ENCODE results near the gene CACNG1.

The CACNG1 gene, protein sequence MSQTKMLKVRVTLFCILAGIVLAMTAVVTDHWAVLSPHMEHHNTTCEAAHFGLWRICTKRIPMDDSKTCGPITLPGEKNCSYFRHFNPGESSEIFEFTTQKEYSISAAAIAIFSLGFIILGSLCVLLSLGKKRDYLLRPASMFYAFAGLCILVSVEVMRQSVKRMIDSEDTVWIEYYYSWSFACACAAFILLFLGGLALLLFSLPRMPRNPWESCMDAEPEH

DNA sequence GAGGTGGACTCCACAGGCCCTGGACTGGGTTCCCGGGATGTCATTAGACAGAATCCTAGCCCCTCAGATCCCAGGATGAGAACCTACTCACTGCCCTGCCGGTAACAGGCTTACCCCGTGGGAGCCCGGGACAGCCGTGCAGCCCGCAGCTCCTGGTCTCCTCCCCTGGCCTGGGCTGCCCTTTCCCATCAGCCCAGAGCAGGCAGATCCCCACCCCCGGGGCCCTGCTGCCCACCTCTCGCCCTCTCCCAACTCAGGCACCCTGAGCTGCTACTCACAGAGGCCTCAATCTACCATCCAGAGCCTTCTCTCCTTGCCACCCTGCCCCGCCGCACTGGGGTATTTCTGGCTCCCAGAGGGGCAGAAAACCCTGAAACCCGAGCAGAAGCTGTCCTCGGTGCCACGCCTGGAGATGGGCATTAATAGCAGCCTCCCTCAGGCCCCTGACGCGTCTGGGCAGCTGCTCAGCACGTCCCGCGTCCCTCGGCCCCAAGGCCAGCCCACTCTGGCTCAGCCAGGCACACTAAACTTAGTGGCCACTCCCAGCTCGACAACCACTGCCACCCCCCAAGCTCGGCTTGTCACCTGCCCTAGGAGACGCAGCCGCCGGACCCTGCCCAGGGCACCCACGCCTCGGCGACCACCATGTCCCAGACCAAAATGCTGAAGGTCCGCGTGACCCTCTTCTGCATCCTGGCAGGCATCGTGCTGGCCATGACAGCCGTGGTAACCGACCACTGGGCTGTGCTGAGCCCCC, at the start of gene CACNG1:
CACNG1 (plus strand) TSS at position 539 of the 757 bp plus-strand sequence; CDS start at position 646, 107 bp downstream.
- DNase-seq (ENCODE audit: extremely low read depth in 1 of 2, low read depth in 1 of 2) = no peak

DNA sequence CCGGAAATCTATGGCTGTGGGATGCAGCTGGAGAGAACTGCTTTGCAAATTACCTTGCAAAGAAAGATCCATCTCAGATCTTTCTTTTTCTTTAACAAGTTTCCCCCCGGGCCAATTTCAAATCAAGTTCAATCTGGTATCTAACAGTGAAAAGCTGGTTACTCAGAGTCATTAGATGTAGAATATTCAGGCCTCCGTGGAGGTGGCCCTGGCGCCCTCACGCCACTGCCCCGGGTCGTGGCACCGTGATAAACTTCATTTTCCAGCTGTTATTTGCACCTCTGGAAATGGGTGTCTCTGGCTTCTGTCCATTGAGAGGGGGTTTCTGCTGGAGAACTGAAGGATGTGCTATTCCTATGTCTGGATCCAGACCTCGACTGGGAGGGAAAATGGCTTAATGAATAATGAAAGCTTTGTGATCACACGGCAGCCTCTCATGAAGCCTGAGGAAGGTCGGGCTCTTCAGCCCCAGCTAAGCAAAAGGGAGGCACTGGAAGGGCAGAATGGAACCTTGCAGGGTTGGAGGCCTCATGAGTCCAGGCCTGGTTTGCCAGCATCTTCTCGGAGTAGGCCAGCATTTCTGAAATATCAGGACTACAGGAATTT, 49.3 kb upstream of the CACNG1 start:
- DNase-seq (ENCODE audit: extremely low read depth in 1 of 2, low read depth in 1 of 2) = no peak

DNA sequence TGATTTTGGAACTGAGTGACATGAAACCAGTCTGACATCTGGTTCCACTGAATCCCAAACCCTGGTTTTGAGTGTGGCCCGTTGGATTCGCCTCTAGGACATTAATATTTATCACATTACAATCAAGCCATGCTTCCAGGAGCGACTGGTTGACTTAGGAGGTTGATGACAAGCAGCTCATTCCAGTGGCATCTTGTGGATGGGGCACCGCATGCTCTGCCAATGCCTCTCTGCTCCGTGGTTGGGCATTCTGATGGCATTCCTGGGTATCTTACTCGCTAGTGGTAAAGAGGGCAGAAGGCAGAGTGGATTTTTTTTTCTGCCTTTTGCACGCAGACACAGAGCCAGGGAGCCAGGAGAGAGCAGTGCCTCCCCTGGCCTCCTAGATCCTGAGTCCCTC, 48.4 kb upstream of the CACNG1 start:
- no peak for DNase-seq (ENCODE audit: extremely low read depth in 1 of 2, low read depth in 1 of 2)

DNA sequence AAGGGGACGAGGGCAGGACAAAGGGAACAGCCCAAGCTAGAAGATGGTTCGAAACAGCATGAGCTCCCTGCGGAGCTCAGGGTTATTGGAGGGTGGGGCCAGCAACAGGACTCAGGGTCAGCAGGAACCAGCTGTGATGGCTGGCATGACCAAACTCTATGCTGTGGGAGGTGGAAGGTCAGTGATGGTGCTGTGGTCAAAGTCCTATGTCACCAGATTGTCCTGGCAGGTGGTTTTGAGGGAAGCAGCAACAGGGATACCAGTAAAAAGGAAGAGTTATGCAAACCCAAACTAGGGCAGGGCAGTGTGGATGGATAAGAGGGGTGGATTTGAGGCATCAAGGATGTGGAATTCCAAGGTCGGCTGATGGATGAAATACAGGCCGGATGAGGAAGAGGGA, 47.4 kb upstream of the CACNG1 start:
- DNase-seq (ENCODE audit: extremely low read depth in 1 of 2, low read depth in 1 of 2) = no peak

DNA sequence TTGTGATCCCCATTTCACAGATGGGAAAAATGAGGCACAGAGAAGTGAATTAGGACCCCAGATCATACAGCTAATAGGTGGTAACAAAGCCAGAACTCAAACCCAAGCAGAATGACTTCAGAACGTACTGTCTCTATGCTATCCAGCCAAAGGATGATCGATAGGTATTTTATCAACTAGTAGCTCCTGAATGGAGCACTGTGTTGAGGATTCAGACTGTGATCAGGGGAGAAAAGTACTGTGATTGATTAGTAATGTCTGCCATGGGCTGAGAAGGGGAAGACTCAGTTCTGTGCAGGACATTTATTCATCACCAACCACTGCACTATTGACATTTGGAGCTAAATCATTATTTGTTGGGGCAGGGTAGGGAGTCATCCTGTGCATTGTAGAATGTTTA, 41.1 kb upstream of the CACNG1 start:
- no peak for DNase-seq (ENCODE audit: extremely low read depth in 1 of 2, low read depth in 1 of 2)

DNA sequence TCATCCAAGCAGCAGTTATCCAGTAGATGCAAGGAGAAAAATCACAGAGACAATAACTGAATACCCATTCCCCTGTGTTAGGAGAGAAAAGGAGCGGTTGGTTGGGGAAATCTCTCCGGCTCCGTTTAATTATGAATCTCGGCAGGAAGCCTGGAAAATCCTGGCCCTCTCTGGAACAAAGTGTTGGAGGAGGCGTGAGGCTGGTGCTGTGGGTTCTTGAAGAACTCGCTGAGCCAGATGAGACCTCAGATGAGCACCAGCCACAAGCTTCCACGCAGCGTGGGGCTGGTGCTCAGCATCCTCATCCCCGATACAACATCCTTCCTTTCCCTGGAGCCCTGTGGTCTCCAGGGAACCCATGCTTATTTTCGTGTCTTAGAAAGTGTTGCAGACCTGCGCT, 40.2 kb upstream of the CACNG1 start:
- no peak for DNase-seq (ENCODE audit: extremely low read depth in 1 of 2, low read depth in 1 of 2)

DNA sequence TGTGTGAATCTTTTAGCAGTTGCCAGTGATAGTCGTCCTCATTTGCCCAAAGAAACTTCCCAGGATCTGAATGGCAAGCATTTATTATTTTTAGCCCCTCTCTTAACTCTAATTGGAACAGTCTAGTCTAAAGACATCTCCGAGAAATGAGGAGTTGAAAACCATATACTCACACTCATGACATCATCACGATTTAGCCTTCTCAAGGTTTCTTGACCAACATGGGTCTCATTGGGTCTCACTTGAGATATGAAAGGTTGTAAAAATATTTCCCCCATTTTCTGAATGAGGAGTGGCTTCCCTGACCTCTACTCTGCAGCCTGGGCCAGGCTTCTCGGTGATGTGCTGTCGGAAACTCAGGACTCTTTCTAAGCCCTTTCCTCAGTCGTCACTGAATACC, 37.1 kb upstream of the CACNG1 start:
- DNase-seq (ENCODE audit: extremely low read depth in 1 of 2, low read depth in 1 of 2) = no peak

DNA sequence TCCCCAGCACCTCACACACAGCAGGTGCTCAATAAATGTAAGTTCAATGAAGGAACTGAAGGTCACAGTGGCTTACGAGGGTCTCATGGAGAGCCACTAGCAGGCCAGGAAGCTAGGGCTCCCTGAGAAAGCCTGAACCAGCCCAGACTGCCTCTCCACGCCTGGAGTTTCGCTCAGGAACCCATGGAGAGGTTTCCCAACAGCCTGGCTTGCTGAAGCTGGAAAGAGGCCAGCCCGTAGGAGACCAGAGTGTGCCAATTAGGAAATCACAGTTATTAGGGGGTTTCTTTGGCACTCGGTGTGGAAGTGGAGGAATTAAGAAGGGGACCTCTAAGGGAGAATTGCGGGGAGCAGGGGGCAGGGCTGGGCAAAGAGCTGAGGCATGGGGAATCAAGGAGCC, 36.3 kb upstream of the CACNG1 start:
- no peak for DNase-seq (ENCODE audit: extremely low read depth in 1 of 2, low read depth in 1 of 2)

DNA sequence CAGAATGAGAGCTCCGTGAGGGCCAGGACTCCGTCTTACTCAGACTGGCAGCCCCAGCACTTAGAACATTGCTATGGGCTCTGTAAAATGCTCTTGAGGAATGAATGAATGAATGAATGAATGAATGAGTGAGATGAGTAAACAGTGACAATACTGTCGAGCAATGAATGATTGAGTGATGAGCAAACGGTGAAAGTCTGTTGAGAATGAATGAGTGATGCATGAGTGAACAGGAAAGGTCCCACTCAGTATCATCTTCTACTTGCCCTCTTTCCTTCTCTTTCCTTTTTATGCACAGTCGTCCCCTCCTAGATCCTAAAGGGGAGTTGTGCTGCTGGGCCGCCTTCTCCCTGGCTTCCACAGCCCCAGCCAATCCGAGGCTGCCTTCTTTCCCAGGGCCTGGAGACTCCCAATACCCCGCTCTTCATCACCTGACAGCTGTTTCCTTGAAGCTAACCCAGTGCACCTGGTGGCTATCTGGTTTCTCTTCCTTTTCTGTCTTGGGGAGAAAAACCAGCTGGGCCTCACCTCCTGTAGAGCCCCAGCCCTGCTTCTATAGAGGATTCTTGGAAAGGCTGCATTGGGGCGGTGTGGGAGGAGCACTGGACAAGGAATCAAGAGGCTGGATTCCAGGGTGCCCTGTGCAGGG, 32.7 kb upstream of the CACNG1 start:
- DNase-seq (ENCODE audit: extremely low read depth in 1 of 2, low read depth in 1 of 2) = no peak

DNA sequence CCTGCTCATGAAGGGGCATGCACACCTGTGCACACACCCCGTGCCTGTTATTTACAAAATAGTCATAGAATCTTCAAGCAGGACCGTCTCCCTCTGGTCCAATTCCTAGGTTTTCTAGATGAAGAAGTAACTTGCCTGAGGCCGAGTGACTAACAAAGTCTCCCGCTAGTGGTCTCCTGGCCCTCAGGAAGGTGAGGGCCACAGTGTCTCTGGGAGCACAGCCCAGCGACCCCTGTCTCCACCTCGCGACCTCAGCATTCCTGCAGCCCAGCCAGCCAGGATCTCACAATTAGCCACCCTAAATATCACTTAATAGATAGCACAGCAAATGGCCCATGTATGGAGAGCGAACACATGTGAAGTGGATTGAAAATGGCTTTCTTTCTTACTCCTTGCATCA, 30.5 kb upstream of the CACNG1 start:
- DNase-seq (ENCODE audit: extremely low read depth in 1 of 2, low read depth in 1 of 2) = no peak

DNA sequence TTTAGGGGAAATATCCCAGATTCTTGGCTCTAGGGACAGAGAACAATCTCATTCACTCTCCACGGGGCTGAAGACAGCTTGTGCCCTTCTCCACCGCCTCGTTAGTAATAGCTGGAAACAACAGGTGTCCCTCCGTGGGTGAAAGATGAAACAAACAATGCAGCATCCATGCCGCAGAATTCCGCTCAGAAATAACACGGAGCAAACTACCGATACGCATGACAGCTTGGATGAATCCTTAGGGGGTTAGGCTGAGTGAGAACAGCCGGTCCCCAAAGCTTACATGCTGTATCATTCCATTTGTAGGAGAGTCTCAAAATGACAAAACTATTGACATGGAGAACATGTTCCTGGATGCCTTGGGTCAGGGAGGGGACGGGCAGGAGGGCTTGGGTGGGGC, 29.4 kb upstream of the CACNG1 start:
- no peak for DNase-seq (ENCODE audit: extremely low read depth in 1 of 2, low read depth in 1 of 2)

DNA sequence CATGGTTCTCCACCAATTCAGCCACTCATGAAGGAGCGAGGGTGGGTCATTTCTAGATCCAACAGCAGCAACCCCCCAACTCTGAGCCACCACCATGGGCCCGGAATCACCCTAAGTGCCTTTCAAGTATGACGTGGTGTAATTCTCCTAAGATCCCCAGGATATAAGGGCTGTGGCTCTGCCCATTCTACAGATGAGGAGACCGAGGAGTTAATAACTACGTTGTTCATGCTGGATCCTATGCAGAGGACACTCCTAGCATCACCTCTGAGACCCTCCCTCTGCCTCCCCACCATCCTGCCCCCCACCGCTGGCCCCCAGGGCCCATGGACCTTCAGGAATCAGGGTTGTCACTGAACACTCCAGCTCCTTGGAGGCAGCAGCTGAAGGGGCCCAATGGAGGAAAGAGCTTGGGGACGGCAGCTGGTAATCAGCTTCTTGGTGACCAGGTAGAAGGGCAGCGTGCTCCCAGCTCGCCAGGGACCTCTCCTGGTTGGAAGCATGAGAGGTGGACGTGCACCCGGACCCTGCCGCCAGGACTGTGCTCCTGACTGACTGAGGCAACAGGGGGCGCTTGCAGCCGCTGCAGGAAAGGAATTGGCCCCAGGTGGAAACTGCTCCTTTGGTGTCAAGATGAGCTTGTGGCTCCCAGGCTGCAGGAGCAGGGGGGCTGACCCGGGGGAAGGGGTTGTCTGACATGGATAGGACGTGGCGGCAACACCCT, 28.2 kb upstream of the CACNG1 start:
- DNase-seq (ENCODE audit: extremely low read depth in 1 of 2, low read depth in 1 of 2) = no peak

DNA sequence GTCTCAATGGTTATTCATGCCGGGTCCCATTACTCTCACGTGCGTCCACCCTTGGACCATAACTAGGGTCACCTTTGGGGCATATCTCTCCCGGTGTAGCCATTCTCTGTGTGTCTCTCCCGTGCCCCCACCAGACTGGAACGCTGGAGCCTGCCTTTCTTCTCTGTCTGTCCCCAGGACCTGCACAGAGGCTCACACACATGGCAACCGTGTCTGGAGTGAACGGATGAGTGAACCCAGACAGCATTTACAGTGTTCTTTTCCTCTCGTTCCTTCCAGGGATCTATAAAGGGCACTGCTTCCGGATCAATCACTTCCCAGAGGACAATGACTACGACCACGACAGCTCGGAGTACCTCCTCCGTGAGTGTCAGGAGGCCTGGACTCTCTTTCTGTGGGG, 26.4 kb upstream of the CACNG1 start:
- no peak for DNase-seq (ENCODE audit: extremely low read depth in 1 of 2, low read depth in 1 of 2)

DNA sequence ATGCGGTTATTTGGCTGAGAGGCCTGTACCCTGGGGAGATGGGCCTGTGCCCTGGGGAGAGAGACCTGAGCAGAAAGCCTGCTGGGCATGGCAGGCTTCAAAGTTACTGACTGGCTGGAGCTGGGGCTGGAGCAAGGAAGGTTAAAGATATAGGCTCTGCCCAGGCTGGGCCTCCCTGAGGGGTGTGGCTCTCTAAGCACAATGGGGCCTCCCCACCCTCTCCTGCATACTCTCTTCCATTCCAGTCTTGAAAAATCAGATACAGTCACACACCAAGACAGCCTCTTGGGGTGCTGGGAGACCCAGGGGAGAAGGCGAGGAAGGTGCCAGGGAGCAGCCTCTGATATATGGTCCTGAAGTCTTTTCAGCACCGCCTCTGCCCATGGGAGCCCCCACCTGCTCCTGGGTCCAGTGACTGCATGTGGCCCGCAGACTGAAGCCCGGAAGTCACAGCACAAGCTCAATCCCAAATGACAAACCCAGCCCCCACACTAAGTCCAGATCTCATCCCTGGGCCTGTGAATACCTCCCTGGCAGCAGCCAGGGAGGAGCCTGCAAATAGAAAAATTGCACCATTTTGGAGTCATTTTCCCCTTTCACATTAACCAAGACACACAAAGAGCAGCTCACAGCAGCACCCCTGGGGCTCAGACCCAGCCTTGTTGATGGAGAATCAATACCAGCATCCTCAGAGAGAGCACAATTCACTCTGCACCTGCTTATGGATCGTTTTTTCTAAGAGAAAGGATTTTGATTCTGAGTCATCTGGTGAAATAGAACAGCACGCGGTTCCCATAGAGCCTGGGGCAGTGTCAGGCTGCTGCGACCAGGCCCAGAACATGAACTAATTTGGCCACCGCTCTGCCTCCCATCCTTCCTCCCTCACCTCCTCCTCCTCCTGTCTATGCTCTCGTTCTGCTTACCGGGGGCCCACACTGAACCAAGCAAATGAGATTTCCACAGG, 25.6 kb upstream of the CACNG1 start:
- no peak for DNase-seq (ENCODE audit: extremely low read depth in 1 of 2, low read depth in 1 of 2)

DNA sequence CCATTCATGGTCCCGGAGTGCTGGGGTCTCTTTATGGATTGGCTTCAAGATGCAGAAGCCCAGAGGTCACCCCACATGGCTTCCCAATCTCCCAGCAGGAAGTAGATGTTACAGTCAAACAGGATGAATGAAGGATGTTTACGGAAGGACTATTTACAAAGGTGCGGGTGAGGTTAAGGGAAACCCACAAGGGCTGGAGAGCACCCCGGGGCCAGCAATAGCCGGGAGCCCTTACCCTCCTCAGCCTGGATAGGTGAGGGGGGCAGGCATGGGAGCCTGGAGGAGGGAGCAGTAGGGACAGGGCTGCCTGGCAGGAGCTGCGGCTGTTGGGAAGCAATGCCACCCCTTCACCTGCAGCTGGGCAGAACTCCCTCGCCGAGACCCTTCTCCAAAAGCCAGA, 24.5 kb upstream of the CACNG1 start:
- DNase-seq (ENCODE audit: extremely low read depth in 1 of 2, low read depth in 1 of 2) = no peak

DNA sequence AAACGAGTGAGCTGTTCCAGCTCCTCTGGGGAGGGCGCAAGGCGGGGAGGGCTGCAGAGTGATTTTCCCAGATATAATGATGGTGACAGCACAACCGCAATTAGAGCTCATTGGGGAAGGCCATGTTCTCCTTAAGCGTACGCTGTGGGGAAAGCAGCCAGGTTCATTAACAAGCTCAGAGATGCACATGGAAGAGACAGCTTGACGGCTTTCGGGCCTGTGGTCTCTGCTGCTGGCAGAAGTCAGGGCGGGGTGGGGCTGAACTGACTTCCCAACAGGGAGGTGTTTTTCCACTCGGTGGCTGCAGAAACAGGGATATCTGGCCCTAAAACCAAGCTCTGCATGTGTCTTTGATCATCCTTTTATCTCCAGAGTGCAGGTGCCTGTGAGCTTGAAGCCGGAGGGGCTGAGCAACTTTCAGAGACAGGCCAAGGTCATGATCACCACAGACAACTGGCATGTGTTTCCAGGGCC, 24.0 kb upstream of the CACNG1 start:
- no peak for DNase-seq (ENCODE audit: extremely low read depth in 1 of 2, low read depth in 1 of 2)

DNA sequence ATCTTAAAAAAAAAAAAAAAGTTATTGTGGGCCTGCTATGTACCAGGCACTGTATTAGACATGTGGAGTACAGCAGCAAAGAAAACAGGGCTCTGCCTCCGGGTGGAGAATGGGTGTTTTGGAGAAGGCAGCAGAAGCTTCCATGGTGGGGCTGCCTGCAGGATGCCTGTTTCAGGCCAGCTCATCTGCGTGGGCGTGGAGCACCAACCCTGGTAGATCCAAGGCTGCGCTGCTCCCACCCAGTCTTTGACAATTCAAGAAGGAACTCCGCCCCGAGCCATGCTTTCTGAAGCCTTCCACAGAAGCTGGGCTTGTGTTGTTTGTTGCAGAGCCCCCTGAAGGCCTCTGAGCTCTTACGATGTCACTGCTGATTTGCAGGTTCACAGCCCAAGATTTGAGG, 23.2 kb upstream of the CACNG1 start:
- DNase-seq (ENCODE audit: extremely low read depth in 1 of 2, low read depth in 1 of 2) = no peak

DNA sequence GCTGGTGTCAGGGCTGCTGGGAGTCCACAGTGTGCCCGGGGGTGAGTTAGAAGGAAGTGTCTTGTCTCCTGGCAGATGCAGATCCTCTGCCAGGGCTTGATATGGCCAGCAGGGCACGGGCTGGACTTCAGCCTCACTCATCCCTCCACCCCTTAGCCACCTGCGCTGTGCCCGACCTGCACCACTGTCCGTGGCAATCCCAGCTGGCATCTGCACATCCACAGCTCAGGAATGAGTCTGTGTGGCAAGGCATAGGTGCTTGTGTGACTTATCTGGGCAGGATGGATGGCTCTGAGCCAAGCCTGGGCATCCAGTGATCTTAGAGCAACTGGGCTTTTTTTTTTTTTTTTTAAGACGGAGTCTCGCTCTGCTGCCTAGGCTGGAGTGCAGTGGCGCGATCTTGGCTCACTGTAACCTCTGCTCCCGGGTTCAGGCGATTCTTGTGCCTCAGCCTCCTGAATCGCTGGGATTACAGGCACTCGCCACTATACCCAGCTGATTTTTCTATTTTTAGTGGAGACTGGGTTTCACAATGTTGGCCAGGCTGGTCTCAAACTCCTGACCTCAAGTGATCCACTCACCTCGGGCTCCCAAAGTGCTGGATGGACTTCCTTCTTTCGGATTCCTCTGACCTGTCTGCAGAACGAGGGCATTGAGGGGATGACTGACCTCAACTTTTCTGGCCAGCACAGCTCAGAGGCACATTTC, 22.5 kb upstream of the CACNG1 start:
- DNase-seq (ENCODE audit: extremely low read depth in 1 of 2, low read depth in 1 of 2) = no peak

DNA sequence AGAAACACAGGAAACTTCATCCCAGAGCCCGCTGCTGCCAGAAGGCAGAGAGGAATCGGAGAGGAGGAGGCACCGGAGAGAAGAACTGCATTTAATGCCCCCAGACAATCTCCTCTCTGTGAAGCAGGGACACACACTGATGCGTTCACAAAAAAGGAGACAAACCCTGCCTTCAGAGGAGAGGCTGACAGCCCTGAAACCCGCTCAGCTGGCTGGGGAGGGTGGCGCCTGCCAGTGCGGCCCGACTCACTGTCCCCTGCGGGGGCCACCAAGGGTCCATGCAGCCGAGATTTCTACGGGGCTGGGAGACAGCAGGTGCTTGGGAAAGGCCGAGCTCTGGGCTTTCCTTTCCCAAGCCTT, 21.9 kb upstream of the CACNG1 start:
- DNase-seq (ENCODE audit: extremely low read depth in 1 of 2, low read depth in 1 of 2) = no peak

All from activated CD8-positive, alpha-beta memory T cell treated with anti-CD3 and anti-CD28 coated beads for 1 hour (primary cell).